Measurements from ENCODE around the gene HOXD12.

GRCh38 chr2:176087330-176088047 is 12.1 kb upstream of the HOXD12 start:
- TF ChIP-seq CTCF (IDR thresholded peaks at IDR 0.05) (no peak), POLR2AphosphoS5 (IDR thresholded peaks at IDR 0.05; ENCODE audit: low read depth, low read length) (no peak)

Data from Panc1 (cell line).